Thoracic aorta (tissue), 2 donors: ENCODE results near the gene GPBP1L1. TPM values are rescaled to one million over a fixed set of nuclear protein-coding genes. Genes with fewer than 3 reads are reported as not detected.
"Not testable (repeated sequence)": the region's sequence is repeated elsewhere in the genome, so short reads cannot be mapped to it uniquely, and the experiment has no call there.

Experiments used
- ATAC-seq: fragments of 150-250 bp; one replicate; pipeline ENCODE4 v1.8.0; 2017; ENCODE audit warnings: low read depth; ENCODE audit not compliant: insufficient number of reproducible peaks, low FRiP score
- DNase-seq: peaks from one replicate; pipeline ENCODE4 v3.0.0-alpha.2; 2020; ENCODE audit warnings: low spot score
- H3K27ac ChIP-seq, 2 donors: fragments of 200-600 bp; sonication (generic); 1 replicate in 1 of 2; 2 replicates in 1 of 2; pipeline ENCODE4 v1.5.1; 2016; ENCODE audit warnings: mild to moderate bottlenecking in 2 of 2, moderate library complexity in 2 of 2
- H3K27me3 ChIP-seq: fragments of 200-600 bp; sonication (generic); replicated peaks from 2 replicates; pipeline ENCODE4 v1.6.0; 2016; ENCODE audit warnings: mild to moderate bottlenecking; ENCODE audit not compliant: insufficient read depth
- H3K36me3 ChIP-seq: fragments of 200-600 bp; sonication (generic); one replicate; pipeline ENCODE4 v1.5.1; 2016
- H3K4me1 ChIP-seq, 2 donors: fragments of 200-600 bp; sonication (generic); 1 replicate in 1 of 2; 2 replicates in 1 of 2; pipeline versions ENCODE4 v1.5.1 to v1.6.0; 2016; ENCODE audit warnings: low read depth in 2 of 2, mild to moderate bottlenecking in 1 of 2; ENCODE audit not compliant: control insufficient read depth in 1 of 2
- H3K4me3 ChIP-seq: fragments of 200-600 bp; sonication (generic); 2 replicates; pipeline ENCODE4 v1.5.1; 2016; ENCODE audit warnings: mild to moderate bottlenecking
- H3K9me3 ChIP-seq: fragments of 200-600 bp; sonication (generic); 2 replicates; pipeline ENCODE4 v1.5.1; 2016
- CTCF ChIP-seq: fragments of 200-600 bp; sonication (generic); IDR thresholded peaks from one replicate; pipeline ENCODE4 v1.5.1; 2019; ENCODE audit warnings: antibody characterized with exemption
- total RNA-seq, 2 donors: library from RNA; depleted of rRNA; stranded (reverse); fragments of >200 nt; gene quantifications; one replicate each; pipeline versions ENCODE4 v1.1.0 to v1.2.3, GENCODE V29; 2016

GPBP1L1 gene
- total RNA-seq, 2 donors from 2014 or later, result 103 to 120 TPM

- H3K27ac ChIP-seq, result no peak overlapping the region
- ATAC-seq (no peak), DNase-seq (no peak)
- H3K27me3 ChIP-seq, result no peaks in the 10 kb centered on the region
- H3K9me3 ChIP-seq, result no peaks in the 10 kb centered on the region
- no peak for TF ChIP-seq CTCF
- H3K4me3 ChIP-seq, result no peak overlapping the region
- peaks cover 4% of the 10 kb centered on the region in 2 donors for H3K4me1 ChIP-seq
- peaks cover 13% of the 10 kb centered on the region for H3K36me3 ChIP-seq
Observed at GRCh38 chr1:45607404-45608074, 78.8 kb downstream of the GPBP1L1 start.

- DNase-seq (no peak), ATAC-seq (no peak)
- Histone ChIP-seq H3K9me3 (no peaks in the 10 kb centered on the region), H3K4me1 (peaks cover 4 to 5% of the 10 kb centered on the region in 2 donors), H3K36me3 (peaks cover 13% of the 10 kb centered on the region), H3K4me3 (no peak overlapping the region), H3K27ac (no peak overlapping the region), H3K27me3 (no peaks in the 10 kb centered on the region)
- no peak for TF ChIP-seq CTCF
Observed at GRCh38 chr1:45604239-45604638, 82.1 kb downstream of the GPBP1L1 start.

GRCh38 chr1:45596765-45597164, 89.6 kb downstream of the GPBP1L1 start:
- H3K27me3 ChIP-seq, DNase-seq, H3K9me3 ChIP-seq, H3K4me1 ChIP-seq, H3K4me3 ChIP-seq, ATAC-seq, H3K27ac ChIP-seq: not testable (repeated sequence)
- peaks cover 10% of the 10 kb centered on the region for H3K36me3 ChIP-seq

- DNase-seq, result no peak
- TF ChIP-seq CTCF, result no peak
- no peak for ATAC-seq
- H3K9me3 ChIP-seq, result no peaks in the 10 kb centered on the region
- no peaks in the 10 kb centered on the region for H3K27me3 ChIP-seq
- no peak overlapping the region for H3K4me3 ChIP-seq
- peaks cover 0 to 6% of the 10 kb centered on the region in 2 donors for H3K4me1 ChIP-seq
- H3K27ac ChIP-seq, result no peak overlapping the region
- H3K36me3 ChIP-seq, result peaks cover 10% of the 10 kb centered on the region
Observed at GRCh38 chr1:45594412-45594811, 91.9 kb downstream of the GPBP1L1 start.

GRCh38 chr1:45589861-45590260, 96.5 kb downstream of the GPBP1L1 start:
- no peak for TF ChIP-seq CTCF
- Histone ChIP-seq H3K36me3 (peaks cover 4% of the 10 kb centered on the region), H3K4me1 (peaks cover 7 to 27% of the 10 kb centered on the region in 2 donors), H3K27me3 (no peaks in the 10 kb centered on the region), H3K27ac (peak overlapping the region in 1 of 2 donors; percentile 47), H3K9me3 (no peaks in the 10 kb centered on the region), H3K4me3 (peak overlapping the region; percentile 62)
- ATAC-seq (no peak), DNase-seq (no peak)

- H3K27me3 ChIP-seq, result no peaks in the 10 kb centered on the region
- ATAC-seq (no peak), DNase-seq (no peak)
- peaks cover 10 to 32% of the 10 kb centered on the region in 2 donors for H3K4me1 ChIP-seq
- no peaks in the 10 kb centered on the region for H3K9me3 ChIP-seq
- H3K4me3 ChIP-seq, result no peak overlapping the region
- H3K36me3 ChIP-seq, result no peaks in the 10 kb centered on the region
- H3K27ac ChIP-seq, result no peak overlapping the region
- TF ChIP-seq CTCF, result no peak
Observed at GRCh38 chr1:45586769-45587168, 99.6 kb downstream of the GPBP1L1 start.
